ENCODE results near the gene ACER2.
A peak's percentile ranks its signal among the peaks of the same experiment; 100 is the strongest.

The ACER2 gene

GRCh38 chr9:19461135-19461534 lies 52.3 kb downstream of the ACER2 start:
- Histone ChIP-seq H3K4me3 (ENCODE audit: insufficient read depth in 1 of 2, low read depth in 1 of 2, low read length in 2 of 2) (no peak overlapping the region), H2BK5ac (ENCODE audit: low read depth, low read length, poor library complexity, severe bottlenecking) (no peak overlapping the region), H2BK120ac (ENCODE audit: low read depth, low read length) (no peak overlapping the region), H3K4me1 (ENCODE audit: control insufficient read depth, insufficient read depth, low read depth, low read length) (peaks cover 13% of the 10 kb centered on the region), H2AK5ac (ENCODE audit: low read length, severe bottlenecking) (no peak overlapping the region), H3K23ac (ENCODE audit: low read length in 2 of 2) (no peak overlapping the region), H4K91ac (ENCODE audit: low read length) (no peak overlapping the region), H2BK15ac (ENCODE audit: low read depth, poor library complexity, severe bottlenecking) (no peak overlapping the region), H3K79me1 (replicated peaks; ENCODE audit: low read length, poor library complexity, severe bottlenecking) (no peaks in the 10 kb centered on the region), H3K4ac (ENCODE audit: low read depth in 1 of 2, low read length in 2 of 2) (no peak overlapping the region), H3K18ac (ENCODE audit: low read depth in 1 of 2, low read length in 2 of 2) (no peak overlapping the region), H3K9ac (ENCODE audit: low read length) (no peak overlapping the region), H4K8ac (ENCODE audit: low read length) (no peak overlapping the region), H3K4me2 (ENCODE audit: low read length, poor library complexity, severe bottlenecking) (no peak overlapping the region), H3K9me3 (ENCODE audit: control insufficient read depth, low read length) (no peaks in the 10 kb centered on the region), H3K14ac (ENCODE audit: low read length in 2 of 2) (no peak overlapping the region), H2BK12ac (ENCODE audit: low read length in 2 of 2) (no peak overlapping the region), H2AFZ (ENCODE audit: low read depth, low read length) (no peak overlapping the region), H3K27ac (ENCODE audit: low read length, poor library complexity, severe bottlenecking) (no peak overlapping the region), H3K36me3 (ENCODE audit: control insufficient read depth in 1 of 2, insufficient read depth in 2 of 2, low read depth in 1 of 2, low read length in 2 of 2) (no peaks in the 10 kb centered on the region), H3K27me3 (ENCODE audit: control insufficient read depth in 1 of 2, insufficient read depth in 1 of 2, low read length in 2 of 2) (peaks cover 0 to 10% of the 10 kb centered on the region in 2 experiments)
- no peak for DNase-seq
- WGBS: 96% methylated on average over 17 of the region's 26 CpGs

- Histone ChIP-seq H4K91ac (ENCODE audit: low read length) (no peak overlapping the region), H3K9me3 (ENCODE audit: control insufficient read depth, low read length) (no peaks in the 10 kb centered on the region), H3K36me3 (ENCODE audit: control insufficient read depth in 1 of 2, insufficient read depth in 2 of 2, low read depth in 1 of 2, low read length in 2 of 2) (no peaks in the 10 kb centered on the region), H2AFZ (ENCODE audit: low read depth, low read length) (peak overlapping the region; percentile 67), H2AK5ac (ENCODE audit: low read length, severe bottlenecking) (no peak overlapping the region), H3K18ac (ENCODE audit: low read depth in 1 of 2, low read length in 2 of 2) (no peak overlapping the region), H2BK15ac (ENCODE audit: low read depth, poor library complexity, severe bottlenecking) (no peak overlapping the region), H3K14ac (ENCODE audit: low read length in 2 of 2) (peak overlapping the region in 1 of 2 experiments; percentile 84), H3K4ac (ENCODE audit: low read depth in 1 of 2, low read length in 2 of 2) (no peak overlapping the region), H3K23ac (ENCODE audit: low read length in 2 of 2) (peak overlapping the region in 1 of 2 experiments; percentile 87), H3K9ac (ENCODE audit: low read length) (peak overlapping the region; percentile 72), H3K4me2 (ENCODE audit: low read length, poor library complexity, severe bottlenecking) (peak overlapping the region; percentile 65), H2BK12ac (ENCODE audit: low read length in 2 of 2) (no peak overlapping the region), H3K79me1 (replicated peaks; ENCODE audit: low read length, poor library complexity, severe bottlenecking) (no peaks in the 10 kb centered on the region), H4K8ac (ENCODE audit: low read length) (peak overlapping the region; percentile 45), H3K27me3 (ENCODE audit: control insufficient read depth in 1 of 2, insufficient read depth in 1 of 2, low read length in 2 of 2) (peaks cover 0 to 22% of the 10 kb centered on the region in 2 experiments), H3K4me3 (ENCODE audit: insufficient read depth in 1 of 2, low read depth in 1 of 2, low read length in 2 of 2) (peak overlapping the region; percentile 52 to 72), H3K27ac (ENCODE audit: low read length, poor library complexity, severe bottlenecking) (no peak overlapping the region), H2BK120ac (ENCODE audit: low read depth, low read length) (no peak overlapping the region), H3K4me1 (ENCODE audit: control insufficient read depth, insufficient read depth, low read depth, low read length) (peaks cover 16% of the 10 kb centered on the region), H2BK5ac (ENCODE audit: low read depth, low read length, poor library complexity, severe bottlenecking) (no peak overlapping the region)
- 82% methylated on average over 23 of the region's 23 CpGs for WGBS
- DNase-seq: no peak
Measured at GRCh38 chr9:19464061-19464763, 55.4 kb downstream of the ACER2 start.

GRCh38 chr9:19464764-19465585 lies 56.2 kb downstream of the ACER2 start:
- WGBS: 22% methylated on average over 38 of the region's 49 CpGs
- Histone ChIP-seq H3K4me1 (ENCODE audit: control insufficient read depth, insufficient read depth, low read depth, low read length) (peaks cover 16% of the 10 kb centered on the region), H3K18ac (ENCODE audit: low read depth in 1 of 2, low read length in 2 of 2) (no peak overlapping the region)

More at GRCh38 chr9:19464764-19465585, 56.2 kb downstream of the ACER2 start:
- peak overlapping the region; percentile 72 for H3K9ac ChIP-seq (ENCODE audit: low read length)
- DNase-seq: peak; percentile 63
- peak overlapping the region; percentile 65 for H3K4me2 ChIP-seq (ENCODE audit: low read length, poor library complexity, severe bottlenecking)
- no peak overlapping the region for H3K23ac ChIP-seq (ENCODE audit: low read length in 2 of 2)
- H4K8ac ChIP-seq (ENCODE audit: low read length): peak overlapping the region; percentile 45
- no peak overlapping the region for H2BK5ac ChIP-seq (ENCODE audit: low read depth, low read length, poor library complexity, severe bottlenecking)
- peaks cover under 1 to 29% of the 10 kb centered on the region in 2 experiments for H3K27me3 ChIP-seq (ENCODE audit: control insufficient read depth in 1 of 2, insufficient read depth in 1 of 2, low read length in 2 of 2)
- H3K9me3 ChIP-seq (ENCODE audit: control insufficient read depth, low read length): no peaks in the 10 kb centered on the region
- H3K14ac ChIP-seq (ENCODE audit: low read length in 2 of 2): peak overlapping the region in 1 of 2 experiments; percentile 84
- H3K79me1 ChIP-seq (replicated peaks; ENCODE audit: low read length, poor library complexity, severe bottlenecking): no peaks in the 10 kb centered on the region
- no peaks in the 10 kb centered on the region for H3K36me3 ChIP-seq (ENCODE audit: control insufficient read depth in 1 of 2, insufficient read depth in 2 of 2, low read depth in 1 of 2, low read length in 2 of 2)
- peak overlapping the region; percentile 9 for H2BK15ac ChIP-seq (ENCODE audit: low read depth, poor library complexity, severe bottlenecking)
- no peak overlapping the region for H4K91ac ChIP-seq (ENCODE audit: low read length)
- H3K4me3 ChIP-seq (ENCODE audit: insufficient read depth in 1 of 2, low read depth in 1 of 2, low read length in 2 of 2): peak overlapping the region; percentile 52 to 72
- H2AFZ ChIP-seq (ENCODE audit: low read depth, low read length): peak overlapping the region; percentile 67
- no peak overlapping the region for H2BK120ac ChIP-seq (ENCODE audit: low read depth, low read length)
- no peak overlapping the region for H3K27ac ChIP-seq (ENCODE audit: low read length, poor library complexity, severe bottlenecking)
- no peak overlapping the region for H3K4ac ChIP-seq (ENCODE audit: low read depth in 1 of 2, low read length in 2 of 2)
- no peak overlapping the region for H2BK12ac ChIP-seq (ENCODE audit: low read length in 2 of 2)
- H2AK5ac ChIP-seq (ENCODE audit: low read length, severe bottlenecking): no peak overlapping the region

Measured in mesenchymal stem cell (in vitro differentiated cells and primary cell).